GM21367 (cell line): ENCODE results near the gene MACROD2.

ENCODE experiments used
- ATAC-seq: cut with Tn5 transposase; IDR thresholded peaks from one replicate; pipeline ENCODE4 v1.9.1; 2021; ENCODE audit not compliant: unreplicated experiment

The MACROD2 gene

GRCh38 chr20:15296422-15296821 lies 1301.1 kb downstream of the MACROD2 start:
- no peak for ATAC-seq

GRCh38 chr20:15297059-15297875 lies 1302.0 kb downstream of the MACROD2 start:
- ATAC-seq, result no peak

- no peak for ATAC-seq
These were observed 1306.8 kb downstream of the MACROD2 start for GRCh38 chr20:15302075-15302474.

GRCh38 chr20:15310361-15310760 lies 1315.0 kb downstream of the MACROD2 start:
- no peak for ATAC-seq

GRCh38 chr20:15316556-15316955 lies 1321.2 kb downstream of the MACROD2 start:
- ATAC-seq, result no peak

GRCh38 chr20:15317546-15318232 lies 1322.4 kb downstream of the MACROD2 start:
- ATAC-seq, result peak; percentile 91

- ATAC-seq, result no peak
These were observed 1323.4 kb downstream of the MACROD2 start for GRCh38 chr20:15318682-15319081.

- no peak for ATAC-seq
These were observed 1324.1 kb downstream of the MACROD2 start for GRCh38 chr20:15319439-15319838.

GRCh38 chr20:15320941-15321340 lies 1325.6 kb downstream of the MACROD2 start:
- no peak for ATAC-seq

GRCh38 chr20:15327123-15327522 lies 1331.8 kb downstream of the MACROD2 start:
- no peak for ATAC-seq

GRCh38 chr20:15328084-15328483 lies 1332.8 kb downstream of the MACROD2 start:
- no peak for ATAC-seq

- peak; percentile 77 for ATAC-seq
These were observed 1337.4 kb downstream of the MACROD2 start for GRCh38 chr20:15332711-15333160.

- peak; percentile 32 for ATAC-seq
These were observed 1337.9 kb downstream of the MACROD2 start for GRCh38 chr20:15333170-15333569.

GRCh38 chr20:15336011-15336410 lies 1340.7 kb downstream of the MACROD2 start:
- no peak for ATAC-seq

- ATAC-seq, result no peak
These were observed 1341.2 kb downstream of the MACROD2 start for GRCh38 chr20:15336536-15336935.

GRCh38 chr20:15339264-15339663 lies 1343.9 kb downstream of the MACROD2 start:
- ATAC-seq, result no peak

- no peak for ATAC-seq
These were observed 1347.7 kb downstream of the MACROD2 start for GRCh38 chr20:15342991-15343523.

- no peak for ATAC-seq
These were observed 1350.0 kb downstream of the MACROD2 start for GRCh38 chr20:15345287-15345686.

- ATAC-seq, result no peak
These were observed 1351.5 kb downstream of the MACROD2 start for GRCh38 chr20:15346657-15347280.

GRCh38 chr20:15359056-15359455 lies 1363.7 kb downstream of the MACROD2 start:
- ATAC-seq, result no peak

GRCh38 chr20:15362849-15363248 lies 1367.5 kb downstream of the MACROD2 start:
- ATAC-seq, result no peak
